Activated CD4-positive, CD25-positive, alpha-beta regulatory T cell treated with anti-CD3 and anti-CD28 coated beads, Interleukin-2, amount 50 U/mL, for 24 hours (primary cell): ENCODE results near the gene ECM2.
A peak's percentile ranks its signal among the peaks of the same experiment; 100 is the strongest.

ENCODE experiments used
- ATAC-seq, 2 donors: fragments of 150-1000 bp; cut with Tn5 transposase; one replicate each; pipeline ENCODE4 v1.10.0; 2021; ENCODE audit warnings: mild to moderate bottlenecking in 1 of 2, moderate library complexity in 1 of 2

The ECM2 gene

GRCh38 chr9:92527291-92527828, 8.4 kb downstream of the ECM2 start:
- peak; percentile 21 to 55 for ATAC-seq

- ATAC-seq: no peak
Observed at GRCh38 chr9:92525306-92525705, 10.5 kb downstream of the ECM2 start.

GRCh38 chr9:92524881-92525280, 10.9 kb downstream of the ECM2 start:
- no peak for ATAC-seq

DNA sequence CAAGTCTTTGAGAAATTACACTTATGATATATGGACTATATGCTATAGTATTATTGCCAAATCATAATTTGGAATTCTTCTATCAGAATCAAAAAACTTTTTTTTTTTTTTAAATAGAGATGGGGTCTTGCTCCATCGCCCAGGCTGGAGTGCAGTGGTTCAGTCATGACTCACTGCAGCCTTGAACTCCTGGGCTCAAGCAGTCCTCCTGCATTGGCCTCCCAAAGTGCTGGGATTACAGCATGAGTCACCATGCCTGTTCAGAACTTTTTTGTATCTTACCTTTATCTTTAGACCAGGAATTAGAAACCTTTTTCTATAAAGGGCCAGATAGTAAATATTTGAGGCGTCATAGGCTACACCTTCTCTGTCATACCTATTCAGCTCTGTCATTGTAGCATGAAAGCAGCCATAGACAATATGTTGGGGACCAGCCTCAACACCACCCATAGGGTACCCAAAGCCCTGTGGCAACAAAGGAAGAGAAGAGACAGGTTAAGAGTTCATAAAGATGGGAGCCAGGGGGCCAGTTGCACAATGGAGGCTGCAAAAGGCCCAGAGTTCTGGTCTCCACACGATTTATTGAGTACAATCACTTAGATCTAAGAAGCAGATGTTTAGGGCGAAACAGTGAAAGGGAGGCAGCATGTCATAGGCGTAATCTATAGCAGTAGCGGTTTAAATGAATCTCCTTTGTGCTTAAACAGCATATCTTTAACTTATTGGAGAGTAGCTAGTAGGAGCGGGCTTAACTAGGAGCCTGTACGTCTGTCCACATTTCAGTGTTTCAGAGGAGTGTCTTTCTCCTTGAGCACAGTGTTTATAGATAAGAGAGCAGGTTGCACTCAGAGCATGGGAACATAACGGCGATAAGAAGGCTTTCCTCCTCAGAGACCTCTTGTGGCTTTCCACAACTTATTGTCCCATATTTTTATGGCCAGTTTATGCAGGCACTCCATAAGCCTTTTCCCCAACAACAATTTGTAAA, 12.5 kb downstream of the ECM2 start:
- ATAC-seq: no peak

DNA sequence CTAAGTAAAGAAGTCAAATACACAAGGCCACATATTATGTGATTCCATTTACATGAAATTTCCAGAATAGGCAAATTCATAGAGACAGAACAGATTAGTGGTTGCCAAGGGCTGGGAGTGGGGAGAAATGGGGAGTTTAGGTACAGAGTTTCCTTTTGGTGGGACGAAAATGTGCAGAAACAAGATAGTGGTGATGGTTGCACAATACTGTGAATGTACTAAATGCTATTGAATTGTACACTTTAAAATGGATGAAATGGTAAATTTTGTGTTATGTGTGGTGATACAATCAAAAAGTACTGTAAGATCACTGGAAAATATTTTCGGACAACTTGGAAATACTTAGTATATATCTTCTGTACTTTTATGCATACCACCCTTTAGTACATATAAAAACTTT, 15.0 kb downstream of the ECM2 start:
- no peak for ATAC-seq

GRCh38 chr9:92518199-92518598, 17.6 kb downstream of the ECM2 start:
- no peak for ATAC-seq

GRCh38 chr9:92517046-92517445, 18.7 kb downstream of the ECM2 start:
- no peak for ATAC-seq

- no peak for ATAC-seq
Observed at GRCh38 chr9:92516521-92516920, 19.3 kb downstream of the ECM2 start.

- ATAC-seq: no peak
Observed at GRCh38 chr9:92514635-92515034, 21.2 kb downstream of the ECM2 start.

- no peak for ATAC-seq
Observed at GRCh38 chr9:92513349-92513748, 22.4 kb downstream of the ECM2 start.

GRCh38 chr9:92512622-92513021, 23.2 kb downstream of the ECM2 start:
- ATAC-seq: no peak

- ATAC-seq: no peak
Observed at GRCh38 chr9:92510747-92511146, 25.0 kb downstream of the ECM2 start.

- ATAC-seq: no peak
Observed at GRCh38 chr9:92509050-92509449, 26.7 kb downstream of the ECM2 start.

DNA sequence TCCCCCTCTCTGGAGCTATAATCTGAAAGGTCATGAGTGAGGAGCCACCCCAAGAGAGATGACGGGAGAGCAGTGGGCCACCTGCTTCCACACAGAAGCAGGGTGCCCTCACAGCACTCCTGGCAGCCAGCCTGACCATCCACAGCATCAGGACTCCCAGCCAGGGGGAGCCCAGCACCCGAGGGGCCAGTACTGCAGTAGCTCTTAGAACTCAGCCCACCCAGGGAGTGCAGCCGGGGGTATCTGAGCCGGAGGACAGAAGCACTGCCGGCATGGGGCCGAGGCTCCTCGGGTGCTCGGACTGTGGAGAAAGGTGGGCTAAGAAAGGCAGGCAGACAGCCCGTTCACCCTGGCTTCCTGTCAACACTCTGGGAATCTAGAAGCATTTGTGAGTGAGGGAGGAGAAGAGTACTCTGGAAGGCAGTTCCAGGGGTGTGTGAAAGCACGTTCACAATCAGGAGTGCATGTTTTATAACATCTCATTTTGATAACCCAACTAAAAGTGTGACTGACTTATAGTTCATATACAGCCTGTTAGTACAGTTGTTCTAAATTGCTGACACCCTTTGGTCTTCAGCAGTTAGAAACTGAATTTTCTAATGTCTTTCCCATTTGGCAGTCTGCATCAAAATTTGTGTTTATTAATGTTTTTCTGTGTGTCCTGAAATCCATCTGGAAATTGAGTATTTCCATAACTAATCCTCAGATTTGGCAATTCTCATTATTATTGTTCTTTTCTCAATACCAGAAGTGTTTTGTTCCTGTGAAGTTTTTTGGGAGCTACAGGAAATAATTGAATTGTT, 27.6 kb downstream of the ECM2 start:
- ATAC-seq: no peak

GRCh38 chr9:92507496-92507895, 28.3 kb downstream of the ECM2 start:
- ATAC-seq: no peak

- no peak for ATAC-seq
Observed at GRCh38 chr9:92507005-92507404, 28.8 kb downstream of the ECM2 start.

- no peak for ATAC-seq
Observed at GRCh38 chr9:92506184-92506857, 29.5 kb downstream of the ECM2 start.

- no peak for ATAC-seq
Observed at GRCh38 chr9:92504881-92505280, 30.9 kb downstream of the ECM2 start.

DNA sequence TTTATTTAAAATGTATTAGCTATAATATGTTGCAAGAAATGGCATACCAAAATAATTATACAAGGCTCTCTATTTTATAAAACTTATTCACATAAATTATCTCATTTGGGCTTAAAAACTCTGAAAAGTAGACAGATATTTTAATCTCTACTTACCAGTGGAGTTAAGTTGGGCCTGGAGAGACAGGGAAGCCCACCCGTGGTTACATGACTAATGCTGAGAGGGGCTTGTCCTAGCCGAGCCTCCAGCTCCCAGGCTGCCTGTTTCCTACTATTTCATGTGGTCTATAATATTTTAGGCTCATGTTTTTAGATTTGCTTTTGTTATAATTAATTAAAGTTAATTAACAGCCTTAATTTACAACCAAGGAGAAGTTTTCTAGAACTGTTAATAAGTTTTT, 32.6 kb downstream of the ECM2 start:
- no peak for ATAC-seq

- ATAC-seq: peak in 1 of 2 donors; percentile 38
Observed at GRCh38 chr9:92501671-92502393, 34.0 kb downstream of the ECM2 start.

GRCh38 chr9:92500725-92501124, 35.1 kb downstream of the ECM2 start:
- no peak for ATAC-seq

DNA sequence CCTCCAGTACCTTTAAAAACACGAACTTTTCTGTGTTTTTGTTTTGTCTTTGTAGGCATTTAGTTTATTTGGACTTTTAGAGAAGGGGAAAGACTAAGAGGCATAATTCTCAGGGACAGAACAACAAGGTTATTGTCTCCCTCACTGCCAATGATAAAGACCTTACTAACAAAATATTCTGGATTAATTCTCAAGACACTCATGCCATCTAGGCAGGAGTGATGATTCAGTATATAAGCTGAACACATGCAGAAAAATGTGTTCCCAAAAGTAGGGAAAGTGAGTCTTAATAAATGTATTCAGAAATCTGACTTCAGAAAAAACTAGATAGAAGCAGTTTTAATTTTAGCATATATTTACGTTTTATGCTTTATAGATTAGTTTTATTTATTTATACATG, 36.1 kb downstream of the ECM2 start:
- ATAC-seq: no peak
